SH-SY5Y (cell line): Measurements from ENCODE around the gene CELF6.

Experiments used
- GATA2 ChIP-seq: IDR thresholded peaks from 2 replicates; pipeline ENCODE4 v1.6.1; 2011; ENCODE audit warnings: mild to moderate bottlenecking, low read depth, low read length
- GATA3 ChIP-seq: IDR thresholded peaks from 2 replicates; pipeline ENCODE4 v1.6.1; 2011; ENCODE audit warnings: low read depth, mild to moderate bottlenecking, low read length, moderate library complexity

The CELF6 gene

DNA sequence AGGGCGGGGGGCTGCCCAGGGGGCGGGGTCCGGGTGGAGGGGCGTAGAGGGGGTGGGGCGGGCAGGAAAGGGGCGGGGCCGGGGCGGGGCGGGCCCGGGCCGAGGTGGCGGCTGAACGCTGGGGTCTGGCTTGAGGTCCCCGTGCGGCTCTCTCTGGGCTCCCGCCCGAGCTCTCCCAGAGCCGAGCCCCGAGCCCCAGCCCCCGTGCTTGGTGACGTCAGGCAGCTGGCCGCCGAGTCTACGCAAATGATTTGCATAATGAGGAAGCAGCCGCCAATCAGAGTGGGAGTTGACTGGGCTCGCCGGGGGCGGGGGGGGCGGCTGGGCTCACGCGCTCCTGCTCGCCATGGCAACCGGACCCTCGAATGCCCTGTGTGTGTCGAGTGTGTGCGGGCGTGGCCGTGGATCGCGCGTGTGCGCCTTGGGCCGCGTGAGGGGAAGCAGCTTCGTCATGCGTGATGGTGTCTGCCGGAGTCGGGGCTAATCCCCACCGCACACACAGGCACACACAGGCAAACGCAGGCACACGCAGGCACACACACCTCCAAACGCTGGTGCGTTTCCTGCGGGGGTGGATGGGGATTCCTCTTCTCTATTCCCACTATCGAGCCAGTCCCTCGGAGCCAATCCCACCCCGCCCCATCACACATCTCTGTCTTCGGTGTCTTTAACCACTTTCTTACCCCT lies at the start of gene CELF6:
TSS of gene CELF6 (minus strand) at position 173 of the 687 bp plus-strand sequence. CDS start 283 bp downstream, outside the sequence.
- TF ChIP-seq GATA2 (no peak), GATA3 (no peak)

GRCh38 chr15:72368899-72369298 lies 48.9 kb upstream of the CELF6 start:
- TF ChIP-seq GATA2: no peak
- no peak for TF ChIP-seq GATA3

DNA sequence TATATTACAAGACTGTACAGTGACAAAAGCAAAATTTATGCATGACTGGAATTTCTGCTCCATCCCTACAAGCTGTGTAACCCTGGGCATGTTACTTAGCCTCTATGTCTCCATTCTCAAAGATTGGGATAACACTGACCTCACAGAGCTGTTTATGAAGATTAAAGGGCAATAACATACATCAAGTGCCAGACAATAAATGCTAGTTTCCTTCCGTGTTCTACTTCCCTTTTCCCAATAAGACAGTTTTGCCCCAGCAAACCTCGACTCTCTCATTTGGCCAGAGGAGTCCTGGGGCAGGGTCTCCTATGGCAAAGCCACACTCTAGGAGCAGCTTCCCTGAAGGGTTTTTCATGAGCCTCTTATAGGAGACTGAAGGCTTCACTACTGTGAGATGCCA lies 48.4 kb upstream of the CELF6 start:
- TF ChIP-seq GATA2 (no peak), GATA3 (no peak)

GRCh38 chr15:72365844-72366243 lies 45.9 kb upstream of the CELF6 start:
- TF ChIP-seq GATA2 (no peak), GATA3 (no peak)

DNA sequence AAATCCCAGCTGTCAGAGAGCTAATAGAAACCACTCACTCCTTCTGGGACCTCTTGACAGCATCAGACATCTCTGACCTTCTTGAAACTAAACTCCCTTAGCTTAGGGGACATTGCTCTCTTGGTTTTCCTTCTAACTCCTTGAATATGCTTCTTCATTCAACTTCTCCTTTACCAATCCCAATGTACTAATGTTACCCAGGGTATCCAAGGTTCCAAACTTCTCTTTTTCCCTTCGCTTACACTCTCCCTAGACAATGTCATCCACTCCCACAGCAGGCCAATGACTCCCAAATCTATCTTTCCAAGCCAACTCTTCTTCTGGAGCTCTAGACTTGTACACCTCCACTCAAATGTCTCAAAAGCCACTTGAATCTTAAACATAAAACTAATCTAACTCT lies 41.2 kb upstream of the CELF6 start:
- TF ChIP-seq GATA3 (no peak), GATA2 (no peak)

DNA sequence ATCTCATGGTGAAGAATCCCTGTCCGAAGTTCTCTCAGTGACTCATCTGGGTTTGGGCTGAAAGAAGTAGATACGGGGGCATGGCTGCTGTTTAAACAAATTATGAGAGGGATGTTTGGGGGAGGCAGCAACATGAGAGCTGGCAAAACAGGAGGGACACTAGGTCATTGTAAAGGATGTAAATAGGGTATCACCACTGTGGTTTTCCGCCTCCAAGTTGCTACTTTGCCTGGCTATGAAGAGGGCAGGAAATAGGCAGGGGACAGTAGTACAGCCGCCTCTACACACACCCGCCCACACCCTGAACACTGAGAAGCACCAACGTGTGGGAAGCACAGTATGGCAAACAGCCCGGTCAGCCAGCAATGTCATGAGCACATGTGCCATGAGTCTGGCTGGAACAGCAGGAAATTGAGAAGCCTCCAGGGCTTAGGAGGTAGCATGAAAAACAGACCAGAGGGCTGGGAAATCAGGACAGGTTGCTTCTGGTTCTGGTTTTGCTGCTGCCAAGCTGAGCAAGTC lies 38.8 kb upstream of the CELF6 start:
- TF ChIP-seq GATA2 (no peak), GATA3 (no peak)

GRCh38 chr15:72358121-72358520 lies 38.2 kb upstream of the CELF6 start:
- no peak for TF ChIP-seq GATA3

- TF ChIP-seq GATA3 (no peak), GATA2 (no peak)
These were observed 34.5 kb upstream of the CELF6 start for GRCh38 chr15:72354496-72354895.

GRCh38 chr15:72353266-72353665 lies 33.3 kb upstream of the CELF6 start:
- TF ChIP-seq GATA2 (no peak), GATA3 (no peak)

GRCh38 chr15:72345806-72346205 lies 25.8 kb upstream of the CELF6 start:
- no peak for TF ChIP-seq GATA2
- no peak for TF ChIP-seq GATA3

- no peak for TF ChIP-seq GATA2
- TF ChIP-seq GATA3: no peak
These were observed 25.3 kb upstream of the CELF6 start for GRCh38 chr15:72345280-72345679.

GRCh38 chr15:72344602-72345001 lies 24.6 kb upstream of the CELF6 start:
- TF ChIP-seq GATA3: no peak
- no peak for TF ChIP-seq GATA2

DNA sequence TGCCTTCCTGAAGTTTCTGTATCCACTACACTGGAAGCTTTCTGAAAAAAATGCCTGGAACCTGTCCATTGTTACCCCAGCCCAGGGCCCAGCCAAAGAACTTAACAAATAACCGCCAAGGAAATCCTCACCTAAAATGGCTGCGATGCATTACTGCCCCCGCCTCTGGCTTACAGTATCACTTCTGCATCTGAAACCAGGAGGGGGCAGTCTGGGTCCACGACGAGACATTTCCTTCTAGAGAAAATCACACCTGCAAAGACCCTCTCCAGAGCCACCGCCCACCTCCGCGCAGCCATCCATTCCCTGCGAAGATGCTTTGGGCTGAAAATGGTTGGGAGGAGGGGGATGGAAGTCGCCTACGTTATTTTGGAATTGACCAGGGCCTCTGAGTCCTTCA lies 22.4 kb upstream of the CELF6 start:
- TF ChIP-seq GATA3 (no peak), GATA2 (no peak)

- TF ChIP-seq GATA3 (no peak), GATA2 (no peak)
These were observed 21.4 kb upstream of the CELF6 start for GRCh38 chr15:72341361-72341760.

GRCh38 chr15:72340366-72340765 lies 20.4 kb upstream of the CELF6 start:
- no peak for TF ChIP-seq GATA2

- TF ChIP-seq GATA3: no peak
- no peak for TF ChIP-seq GATA2
These were observed 19.8 kb upstream of the CELF6 start for GRCh38 chr15:72339777-72340177.
